K562 (cell line): ENCODE data around the gene AEN.

Experiments
- CEBPG ChIP-seq, 3 experiments: fragments of 200-800 bp in 1 of 3; sonication (Bioruptor generic) in 1 of 3; sonication (generic) in 1 of 3; formaldehyde crosslinking in 1 of 3; IDR thresholded peaks in 2 of 3; conservative IDR thresholded peaks in 1 of 3; 2 replicates each; pipeline versions ENCODE4 v1.6.1 to v1.8.0; 2016 to 2022; ENCODE audit warnings: missing compliant biosample characterization in 2 of 3, missing genetic modification characterization in 2 of 3, mild to moderate bottlenecking in 1 of 3, missing genetic modification reagents in 1 of 3
- FOXJ3 ChIP-seq: sonication (generic); formaldehyde crosslinking; IDR thresholded peaks from 2 replicates; pipeline ENCODE4 v1.4.0; 2020; ENCODE audit warnings: mild to moderate bottlenecking, missing genetic modification reagents
- NFYB ChIP-seq: IDR thresholded peaks from 2 replicates; pipeline ENCODE4 v1.6.1; 2011; ENCODE audit warnings: mild to moderate bottlenecking, moderate library complexity; ENCODE audit not compliant: insufficient read length; ENCODE audit errors: extremely low read depth
- NR2F6 ChIP-seq: fragments of 450-650 bp; formaldehyde crosslinking; IDR thresholded peaks from 2 replicates; pipeline ENCODE4 v1.4.0; 2020; ENCODE audit warnings: mild to moderate bottlenecking
- POLR2AphosphoS5 ChIP-seq: IDR thresholded peaks from 2 replicates; pipeline ENCODE4 v1.6.1; 2011; ENCODE audit warnings: mild to moderate bottlenecking, low read depth, low read length, moderate library complexity; ENCODE audit not compliant: control insufficient read depth, insufficient read depth
- PRPF4 ChIP-seq: fragments of 200-400 bp; formaldehyde crosslinking; IDR thresholded peaks from one replicate; pipeline ENCODE4 v1.6.1; 2017; ENCODE audit warnings: low read length, low read depth, mild to moderate bottlenecking; ENCODE audit not compliant: insufficient read depth, poor library complexity, severe bottlenecking
- SLC30A9 ChIP-seq: fragments of 250-450 bp; sonication (Bioruptor Pico); IDR thresholded peaks from 2 replicates; pipeline ENCODE4 v1.8.0; 2022; ENCODE audit warnings: mild to moderate bottlenecking, moderate library complexity
- TCF7L2 ChIP-seq: fragments of 150-350 bp; IDR thresholded peaks from 2 replicates; pipeline ENCODE4 v1.6.1; 2016; ENCODE audit warnings: low read depth, mild to moderate bottlenecking, low read length, moderate library complexity
- TCFL5 ChIP-seq: fragments of 250-450 bp; sonication (Bioruptor Pico); conservative IDR thresholded peaks from 2 replicates; pipeline ENCODE4 v1.6.1; 2021; ENCODE audit warnings: mild to moderate bottlenecking, moderate library complexity, matching md5 sums
- TRIM24 ChIP-seq, 2 experiments: fragments of 450-650 bp; IDR thresholded peaks; 2 replicates each; pipeline ENCODE4 v1.6.1; 2016
- TF ChIP-seq, protein P1 (sequence below): fragments of 450-650 bp; IDR thresholded peaks from 2 replicates; pipeline ENCODE4 v1.6.1; 2016; ENCODE audit warnings: mild to moderate bottlenecking
- TF ChIP-seq, protein P2 (sequence below): sonication (generic); formaldehyde crosslinking; IDR thresholded peaks from 2 replicates; pipeline ENCODE4 v1.8.1; 2022; ENCODE audit warnings: missing genetic modification reagents
- TF ChIP-seq, protein P3 (sequence below): sonication (generic); formaldehyde crosslinking; IDR thresholded peaks from 2 replicates; pipeline ENCODE4 v1.8.1; 2023; ENCODE audit warnings: mild to moderate bottlenecking, missing genetic modification reagents

DNA sequence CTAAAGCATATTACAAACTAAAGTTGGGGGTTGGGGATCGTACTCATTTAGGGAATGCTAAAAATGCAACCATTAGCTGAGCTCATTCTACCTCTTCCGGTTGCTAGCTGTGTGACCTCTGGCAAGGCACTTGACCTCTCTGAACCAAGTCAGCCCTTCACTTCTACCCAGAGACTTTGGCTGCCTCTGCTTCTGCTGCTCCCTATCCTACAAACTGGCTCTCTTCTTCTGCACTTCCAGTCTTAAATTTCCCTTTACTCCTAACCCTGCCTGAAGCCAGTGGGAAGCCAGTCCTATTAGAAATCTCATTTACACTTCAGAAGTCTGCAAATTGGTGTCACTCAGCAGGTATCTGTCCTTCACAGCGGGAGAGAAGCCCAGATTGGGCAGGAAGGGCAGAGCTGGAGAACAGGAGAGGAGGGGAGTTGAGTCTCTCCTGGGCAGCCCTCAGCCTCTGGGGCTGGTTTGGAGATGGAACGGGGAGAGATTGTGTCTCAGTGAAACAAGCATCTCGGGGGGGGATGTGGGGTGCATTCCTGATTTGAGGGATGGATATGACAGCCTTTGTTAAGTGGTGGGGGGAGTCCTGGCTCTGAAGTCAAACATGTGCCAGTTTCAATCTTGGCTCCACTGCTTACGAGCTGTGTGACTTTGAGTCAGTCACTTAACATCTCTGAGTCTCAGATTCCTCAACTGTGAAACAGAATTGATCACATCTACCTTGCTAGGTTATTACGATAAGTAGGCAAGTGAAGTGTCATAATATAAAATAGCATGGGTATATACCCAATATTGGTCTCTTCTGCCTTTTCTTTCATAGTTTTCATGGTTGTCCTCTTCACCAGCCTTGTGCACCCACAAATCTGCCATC is 7.8 kb upstream of the AEN start:
- no peak for TF ChIP-seq NFYB
- no peak for TF ChIP-seq SLC30A9 (CRISPR knock-in tag)
- TF ChIP-seq TRIM24 (IDR thresholded peaks at IDR 0.05) = no peak
- no peak for TF ChIP-seq FOXJ3
- no peak for TF ChIP-seq POLR2AphosphoS5
- TF ChIP-seq CEBPG (CRISPR knock-in tag; IDR thresholded peaks at IDR 0.05) = no peak
- TF ChIP-seq CEBPG (tag; conservative IDR thresholded peaks at IDR 0.05 in 1 of 2, IDR thresholded peaks at IDR 0.05 in 1 of 2) = no peak
- TF ChIP-seq, protein P1, sequence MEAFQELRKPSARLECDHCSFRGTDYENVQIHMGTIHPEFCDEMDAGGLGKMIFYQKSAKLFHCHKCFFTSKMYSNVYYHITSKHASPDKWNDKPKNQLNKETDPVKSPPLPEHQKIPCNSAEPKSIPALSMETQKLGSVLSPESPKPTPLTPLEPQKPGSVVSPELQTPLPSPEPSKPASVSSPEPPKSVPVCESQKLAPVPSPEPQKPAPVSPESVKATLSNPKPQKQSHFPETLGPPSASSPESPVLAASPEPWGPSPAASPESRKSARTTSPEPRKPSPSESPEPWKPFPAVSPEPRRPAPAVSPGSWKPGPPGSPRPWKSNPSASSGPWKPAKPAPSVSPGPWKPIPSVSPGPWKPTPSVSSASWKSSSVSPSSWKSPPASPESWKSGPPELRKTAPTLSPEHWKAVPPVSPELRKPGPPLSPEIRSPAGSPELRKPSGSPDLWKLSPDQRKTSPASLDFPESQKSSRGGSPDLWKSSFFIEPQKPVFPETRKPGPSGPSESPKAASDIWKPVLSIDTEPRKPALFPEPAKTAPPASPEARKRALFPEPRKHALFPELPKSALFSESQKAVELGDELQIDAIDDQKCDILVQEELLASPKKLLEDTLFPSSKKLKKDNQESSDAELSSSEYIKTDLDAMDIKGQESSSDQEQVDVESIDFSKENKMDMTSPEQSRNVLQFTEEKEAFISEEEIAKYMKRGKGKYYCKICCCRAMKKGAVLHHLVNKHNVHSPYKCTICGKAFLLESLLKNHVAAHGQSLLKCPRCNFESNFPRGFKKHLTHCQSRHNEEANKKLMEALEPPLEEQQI = no peak
- TF ChIP-seq NR2F6 (CRISPR knock-in tag) = no peak
- TF ChIP-seq, protein P2, sequence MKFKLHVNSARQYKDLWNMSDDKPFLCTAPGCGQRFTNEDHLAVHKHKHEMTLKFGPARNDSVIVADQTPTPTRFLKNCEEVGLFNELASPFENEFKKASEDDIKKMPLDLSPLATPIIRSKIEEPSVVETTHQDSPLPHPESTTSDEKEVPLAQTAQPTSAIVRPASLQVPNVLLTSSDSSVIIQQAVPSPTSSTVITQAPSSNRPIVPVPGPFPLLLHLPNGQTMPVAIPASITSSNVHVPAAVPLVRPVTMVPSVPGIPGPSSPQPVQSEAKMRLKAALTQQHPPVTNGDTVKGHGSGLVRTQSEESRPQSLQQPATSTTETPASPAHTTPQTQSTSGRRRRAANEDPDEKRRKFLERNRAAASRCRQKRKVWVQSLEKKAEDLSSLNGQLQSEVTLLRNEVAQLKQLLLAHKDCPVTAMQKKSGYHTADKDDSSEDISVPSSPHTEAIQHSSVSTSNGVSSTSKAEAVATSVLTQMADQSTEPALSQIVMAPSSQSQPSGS (CRISPR knock-in tag) = no peak
- TF ChIP-seq TCFL5 (CRISPR knock-in tag) = no peak
- no peak for TF ChIP-seq TCF7L2
- TF ChIP-seq, protein P3, sequence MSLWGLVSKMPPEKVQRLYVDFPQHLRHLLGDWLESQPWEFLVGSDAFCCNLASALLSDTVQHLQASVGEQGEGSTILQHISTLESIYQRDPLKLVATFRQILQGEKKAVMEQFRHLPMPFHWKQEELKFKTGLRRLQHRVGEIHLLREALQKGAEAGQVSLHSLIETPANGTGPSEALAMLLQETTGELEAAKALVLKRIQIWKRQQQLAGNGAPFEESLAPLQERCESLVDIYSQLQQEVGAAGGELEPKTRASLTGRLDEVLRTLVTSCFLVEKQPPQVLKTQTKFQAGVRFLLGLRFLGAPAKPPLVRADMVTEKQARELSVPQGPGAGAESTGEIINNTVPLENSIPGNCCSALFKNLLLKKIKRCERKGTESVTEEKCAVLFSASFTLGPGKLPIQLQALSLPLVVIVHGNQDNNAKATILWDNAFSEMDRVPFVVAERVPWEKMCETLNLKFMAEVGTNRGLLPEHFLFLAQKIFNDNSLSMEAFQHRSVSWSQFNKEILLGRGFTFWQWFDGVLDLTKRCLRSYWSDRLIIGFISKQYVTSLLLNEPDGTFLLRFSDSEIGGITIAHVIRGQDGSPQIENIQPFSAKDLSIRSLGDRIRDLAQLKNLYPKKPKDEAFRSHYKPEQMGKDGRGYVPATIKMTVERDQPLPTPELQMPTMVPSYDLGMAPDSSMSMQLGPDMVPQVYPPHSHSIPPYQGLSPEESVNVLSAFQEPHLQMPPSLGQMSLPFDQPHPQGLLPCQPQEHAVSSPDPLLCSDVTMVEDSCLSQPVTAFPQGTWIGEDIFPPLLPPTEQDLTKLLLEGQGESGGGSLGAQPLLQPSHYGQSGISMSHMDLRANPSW = no peak
- TF ChIP-seq PRPF4 = no peak
